K562 (cell line): ENCODE data around the gene PTGES3L. TPM values are rescaled to one million over a fixed set of nuclear protein-coding genes. Genes with fewer than 3 reads are reported as not detected.
"Not testable (repeated sequence)": the region's sequence is repeated elsewhere in the genome, so short reads cannot be mapped to it uniquely, and the experiment has no call there.

Experiments used
- ATAC-seq: fragments of 200-7000 bp; cut with Tn5 transposase; 3 replicates; pipeline ENCODE4 v1.9.1; 2020; ENCODE audit warnings: moderate library complexity
- BruUV-seq: library from RNA; stranded (reverse); fragments of 400-500 nt; replicated peaks from 2 replicates; lab custom pipeline; 2021; lab: Mats Ljungman, UMichigan
- CTCF ChIA-PET: fragments of 300-600 bp; formaldehyde crosslinking; extraction: SDS; loops from one replicate; lab custom pipeline; 2021; ENCODE audit warnings: low intra/inter-chr PET ratio; lab: Yijun Ruan, JAX
- POLR2A ChIA-PET: fragments of 300-600, 350-650 bp; sonication (Branson Sonifier 250); formaldehyde crosslinking; extraction: SDS; loops from one replicate; lab custom pipeline; 2021; ENCODE audit warnings: antibody characterized with exemption, inconsistent platforms; lab: Yijun Ruan, JAX
- DNase-seq, 4 experiments: peaks; one replicate each; pipeline versions ENCODE4 v3.0.0 to v3.0.0-alpha.2; 2011 to 2018; ENCODE audit warnings: low spot score in 3 of 4, mixed read lengths in 3 of 4; ENCODE audit errors: extremely low read depth in 1 of 4
- FAIRE-seq: peaks from 2 replicates; lab custom pipeline; 2011; peaks lifted over from hg19 to GRCh38; lab: Jason Lieb, UNC
- H2AFZ ChIP-seq: 2 replicates; pipeline ENCODE4 v1.6.0; 2011; ENCODE audit warnings: low read depth, low read length, control low read depth, inconsistent platforms
- H3K27ac ChIP-seq: fragments of 200-600 bp; 3 replicates; pipeline ENCODE4 v1.8.0; 2011; ENCODE audit warnings: low read depth, mild to moderate bottlenecking, control low read depth, inconsistent platforms, low read length, moderate library complexity, mixed read lengths; ENCODE audit errors: extremely low read depth
- H3K27me3 ChIP-seq, 2 experiments: fragments of 300-600 bp in 1 of 2; 2 replicates in 1 of 2; 3 replicates in 1 of 2; pipeline versions ENCODE4 v1.6.0 to v1.8.0; 2011; ENCODE audit warnings: inconsistent platforms in 2 of 2, low read length in 2 of 2, mild to moderate bottlenecking in 1 of 2, mixed read lengths in 1 of 2, moderate library complexity in 1 of 2; ENCODE audit not compliant: control insufficient read depth in 2 of 2, insufficient read depth in 2 of 2
- H3K36me3 ChIP-seq: fragments of 300-600 bp; 3 replicates; pipeline ENCODE4 v1.8.0; 2011; ENCODE audit warnings: mild to moderate bottlenecking, low read length, inconsistent platforms; ENCODE audit not compliant: control insufficient read depth, insufficient read depth
- H3K4me1 ChIP-seq, 2 experiments: fragments of 200-600 bp in 1 of 2; replicated peaks in 1 of 2; 2 replicates in 1 of 2; 3 replicates in 1 of 2; pipeline versions ENCODE4 v1.5.1 to v1.8.0; 2011; ENCODE audit warnings: inconsistent platforms in 2 of 2, low read length in 2 of 2, mild to moderate bottlenecking in 1 of 2, mixed read lengths in 1 of 2, moderate library complexity in 1 of 2; ENCODE audit not compliant: control insufficient read depth in 2 of 2, insufficient read depth in 2 of 2
- H3K4me2 ChIP-seq: 2 replicates; pipeline ENCODE4 v1.6.1; 2011; ENCODE audit warnings: low read length, control low read depth, inconsistent platforms, mixed read lengths; ENCODE audit not compliant: insufficient read depth
- H3K4me3 ChIP-seq: fragments of 200-600 bp; sonication (generic), shearing (Covaris generic); 2 replicates; pipeline ENCODE4 v1.5.1; 2016; ENCODE audit warnings: control low read depth, inconsistent platforms
- H3K79me2 ChIP-seq: fragments of 200-600 bp; 3 replicates; pipeline ENCODE4 v1.8.0; 2011; ENCODE audit warnings: low read length, inconsistent platforms; ENCODE audit not compliant: control insufficient read depth, insufficient read depth
- H3K9ac ChIP-seq, 2 experiments: 2 replicates each; pipeline versions ENCODE4 v1.6.0 to v1.6.1; 2011; ENCODE audit warnings: low read depth in 2 of 2, low read length in 2 of 2, control low read depth in 1 of 2, inconsistent platforms in 1 of 2, mild to moderate bottlenecking in 1 of 2, mixed read lengths in 1 of 2; ENCODE audit not compliant: insufficient read depth in 1 of 2
- H3K9me1 ChIP-seq: one replicate; pipeline ENCODE4 v1.6.0; 2011; ENCODE audit warnings: inconsistent platforms, mild to moderate bottlenecking, low read length, moderate library complexity; ENCODE audit not compliant: control insufficient read depth, insufficient read depth
- H3K9me3 ChIP-seq: replicated peaks from 2 replicates; pipeline ENCODE4 v1.5.1; 2011; ENCODE audit warnings: low read depth, low read length, inconsistent platforms; ENCODE audit not compliant: control insufficient read depth, insufficient read depth
- H4K20me1 ChIP-seq: replicated peaks from 2 replicates; pipeline ENCODE4 v1.6.1; 2011; ENCODE audit warnings: low read length, inconsistent platforms, mixed read lengths; ENCODE audit not compliant: control insufficient read depth, insufficient read depth
- CEBPB ChIP-seq: fragments of 450-650 bp; IDR thresholded peaks from 2 replicates; pipeline ENCODE4 v1.6.1; 2016; ENCODE audit warnings: missing genetic modification characterization, missing compliant biosample characterization
- ELF4 ChIP-seq: fragments of 450-650 bp; formaldehyde crosslinking; IDR thresholded peaks from 2 replicates; pipeline ENCODE4 v1.4.0; 2022; ENCODE audit warnings: missing genetic modification characterization
- KDM4B ChIP-seq, 2 experiments: fragments of 450-650 bp in 1 of 2; sonication (generic) in 1 of 2; IDR thresholded peaks; 2 replicates each; pipeline ENCODE4 v1.6.1; 2016 to 2017; ENCODE audit warnings: borderline replicate concordance in 2 of 2, antibody characterized with exemption in 1 of 2, low read depth in 1 of 2, mild to moderate bottlenecking in 1 of 2
- RCOR1 ChIP-seq, 2 experiments: IDR thresholded peaks; 2 replicates each; pipeline ENCODE4 v1.6.1; 2012; ENCODE audit warnings: low read depth in 2 of 2, low read length in 2 of 2, borderline replicate concordance in 1 of 2, improper control_type of control experiment in 1 of 2
- RNF2 ChIP-seq: sonication (generic); IDR thresholded peaks from 2 replicates; pipeline ENCODE4 v1.6.1; 2016
- U2AF2 ChIP-seq: fragments of 200-400 bp; formaldehyde crosslinking; optimal IDR thresholded peaks from 2 replicates; pipeline ENCODE3; 2017; ENCODE audit warnings: low read depth, mild to moderate bottlenecking, low read length
- ZFP36 ChIP-seq: fragments of 150-350 bp; IDR thresholded peaks from 2 replicates; pipeline ENCODE4 v1.6.1; 2018; ENCODE audit warnings: low read length, low read depth; ENCODE audit not compliant: partially characterized antibody
- ZNF124 ChIP-seq: sonication (generic); formaldehyde crosslinking; IDR thresholded peaks from 2 replicates; pipeline ENCODE4 v1.8.1; 2022; ENCODE audit warnings: missing genetic modification reagents
- ZNF445 ChIP-seq: fragments of 250-450 bp; sonication (Bioruptor Pico); IDR thresholded peaks from 2 replicates; pipeline ENCODE4 v1.4.0; 2020; ENCODE audit warnings: low read depth, mild to moderate bottlenecking, moderate library complexity
- WGBS: fragments of 100-300 bp; shearing (Covaris generic); methylation state at CpG from one replicate; pipeline ENCODE4 v1.1.6; 2016; ENCODE audit warnings: low coverage, mixed read lengths; ENCODE audit not compliant: insufficient coverage; ENCODE audit errors: missing lambda C conversion rate; 5-methylcytosine and 5-hydroxymethylcytosine counted together
- in situ Hi-C: fragments of 300-500 bp; cut with MboI; formaldehyde crosslinking; loops from 4 replicates; pipeline ENCODE4 v1.15.0; 2018; ENCODE audit warnings: inconsistent platforms, mixed read lengths
- intact Hi-C: fragments of 100-400 bp; cut with micrococcal nuclease; formaldehyde crosslinking; loops from 2 replicates; pipeline ENCODE4 v1.14.2; 2022
- polyA plus RNA-seq, 8 experiments: library from polyadenylated mRNA; depleted of rRNA in 4 of 8; stranded (reverse) in 5 of 8; unstranded in 3 of 8; fragments of >200 nt; fragmentation: Nextera tagmentation in 2 of 8; fragmentation: Illumina TruSeq in 1 of 8; extraction: Ambion mirVana in 2 of 8; extraction: Trizol in 1 of 8; gene quantifications; 2 replicates each; pipeline versions ENCODE4 v1.2.1 to v1.2.3, GENCODE V29; 2011 to 2014; ENCODE audit warnings: inconsistent platforms in 1 of 8, missing spikeins in 1 of 8
- total RNA-seq, 7 experiments: library from RNA; depleted of rRNA in 6 of 7; stranded (reverse); fragments of >200 nt in 6 of 7; fragmentation: Illumina TruSeq in 2 of 7; extraction: Trizol in 2 of 7; gene quantifications; 2 replicates each; pipeline versions ENCODE4 v1.2.1 to v1.2.3, GENCODE V29; 2011 to 2021; ENCODE audit warnings: low replicate concordance in 1 of 7
- TF ChIP-seq, protein P1 (sequence below), 2 experiments: fragments of 450-650 bp in 1 of 2; sonication (generic) in 1 of 2; formaldehyde crosslinking in 1 of 2; IDR thresholded peaks in 1 of 2; conservative IDR thresholded peaks in 1 of 2; 2 replicates each; pipeline versions ENCODE4 v1.6.1 to v1.8.1; 2016 to 2023; ENCODE audit warnings: mild to moderate bottlenecking in 2 of 2, moderate library complexity in 2 of 2, inconsistent platforms in 1 of 2, missing genetic modification reagents in 1 of 2
- TF ChIP-seq, protein P2 (sequence below): IDR thresholded peaks from 2 replicates; pipeline ENCODE4 v1.6.1; 2016; ENCODE audit warnings: missing genetic modification characterization, missing compliant biosample characterization

Gene PTGES3L
- total and polyA plus RNA-seq, 9 of the 15 experiments (the other 6 are each of a cell fraction or from before 2014, with no cell fraction given) = 6.0 to 16.0 (median 9.6) TPM

DNA sequence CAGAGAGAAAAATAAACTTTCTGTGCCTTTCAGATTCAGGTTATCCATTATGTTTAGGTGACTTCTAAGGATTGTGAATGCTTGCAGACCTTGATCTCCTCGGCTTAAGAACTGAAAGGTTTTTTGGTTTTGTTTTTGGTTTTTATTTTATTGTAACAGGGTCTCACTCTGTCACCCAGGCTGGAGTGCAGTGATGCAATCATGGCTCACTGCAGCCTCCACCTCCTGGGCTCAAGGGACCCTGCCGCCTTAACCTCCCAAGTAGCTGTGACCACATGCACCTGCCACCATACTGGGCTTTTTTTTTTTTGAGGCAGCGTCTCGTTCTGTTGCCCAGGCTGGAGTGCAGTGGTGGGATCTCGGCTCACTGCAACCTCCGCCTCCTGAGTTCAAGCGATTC lies 56.4 kb downstream of the PTGES3L start:
- H2AFZ ChIP-seq, BruUV-seq, H3K4me2 ChIP-seq, H3K36me3 ChIP-seq, H3K27ac ChIP-seq, CTCF ChIA-PET, H4K20me1 ChIP-seq, ATAC-seq, FAIRE-seq, H3K27me3 ChIP-seq, H3K9me3 ChIP-seq, H3K79me2 ChIP-seq, H3K9ac ChIP-seq, H3K4me1 ChIP-seq, DNase-seq, H3K9me1 ChIP-seq, H3K4me3 ChIP-seq: not testable (repeated sequence)
- 55% methylated on average over 5 of the region's 7 CpGs for WGBS
- TF ChIP-seq, protein P1, sequence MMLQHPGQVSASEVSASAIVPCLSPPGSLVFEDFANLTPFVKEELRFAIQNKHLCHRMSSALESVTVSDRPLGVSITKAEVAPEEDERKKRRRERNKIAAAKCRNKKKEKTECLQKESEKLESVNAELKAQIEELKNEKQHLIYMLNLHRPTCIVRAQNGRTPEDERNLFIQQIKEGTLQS (IDR thresholded peaks at IDR 0.05) = peak; percentile 53
- TF ChIP-seq, protein P1 (CRISPR knock-in tag; conservative IDR thresholded peaks at IDR 0.05) = not testable (repeated sequence)
- 0 out of 2 replicates have a peak, but pooled peaks have one; percentile 22 for TF ChIP-seq CEBPB (tag)
- in situ Hi-C loops (loop anchor here (10.0 kb wide), 1 partner anchor 339 kb away; no protein-coding TSS in a partner anchor), intact Hi-C loops (loop anchor here (5.0 kb wide), 1 partner anchor 41 kb away; no protein-coding TSS in a partner anchor)
- POLR2A ChIA-PET = interaction anchor here (0.6 to 1.0 kb wide), 2 partner anchors 10 to 497 kb away, joined by 3 to 6 read pairs; no protein-coding TSS in a partner anchor

DNA sequence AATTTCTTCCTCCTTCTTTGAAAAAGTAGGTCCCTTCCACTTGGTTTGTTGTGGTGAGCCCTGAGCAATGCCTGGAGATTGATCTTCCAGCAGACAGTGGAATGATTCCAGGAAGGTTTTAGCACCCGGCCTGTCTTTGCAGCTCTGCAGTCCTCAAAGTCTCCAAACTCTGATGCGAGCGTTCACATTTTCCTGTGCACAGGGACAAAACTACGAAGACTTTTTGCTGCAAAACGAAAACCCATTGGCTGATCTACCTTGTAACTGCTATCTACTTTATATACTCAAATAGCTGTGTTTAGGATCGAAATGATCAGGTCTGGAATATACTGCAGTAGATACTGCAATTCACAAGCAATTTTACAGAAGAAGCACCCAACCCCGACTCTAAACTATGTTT lies 57.6 kb downstream of the PTGES3L start:
- ChIA-PET POLR2A (interaction anchor here (0.5 to 0.7 kb wide), 2 partner anchors 69 to 445 kb away, joined by 3 read pairs; no protein-coding TSS in a partner anchor), CTCF (no interaction called here)
- no peaks in the 10 kb centered on the region for H3K36me3 ChIP-seq
- no peaks in the 10 kb centered on the region for H3K9me1 ChIP-seq
- H3K4me3 ChIP-seq = no peak overlapping the region
- DNase-seq = no peak
- no peaks in the 10 kb centered on the region for H3K27me3 ChIP-seq
- no peaks in the 10 kb centered on the region for H3K79me2 ChIP-seq
- H2AFZ ChIP-seq = peak overlapping the region; percentile 37
- no peak overlapping the region for H3K9ac ChIP-seq
- H3K9me3 ChIP-seq = no peaks in the 10 kb centered on the region
- no peak overlapping the region for H3K4me2 ChIP-seq
- intact Hi-C loops (loop anchor here (5.0 kb wide), 1 partner anchor 40 kb away; no protein-coding TSS in a partner anchor), in situ Hi-C loops (loop anchor here (10.0 kb wide), 1 partner anchor 337 kb away; no protein-coding TSS in a partner anchor)
- ATAC-seq = no peak
- no peaks in the 10 kb centered on the region for H4K20me1 ChIP-seq
- H3K27ac ChIP-seq = no peak overlapping the region
- no peak for FAIRE-seq
- H3K4me1 ChIP-seq = no peaks in the 10 kb centered on the region; a peak in 1 of 5 replicates
- no TSS peak for BruUV-seq
- WGBS = 32% methylated on average over 7 of the region's 7 CpGs
- TF ChIP-seq ZFP36 (peak; percentile 9), U2AF2 (no peak), KDM4B (IDR thresholded peaks at IDR 0.05; ENCODE audit: borderline replicate concordance in 2 of 2, low read depth in 1 of 2) (no peak), RNF2 (0 out of 2 replicates have a peak, but pooled peaks have one; percentile 12), ZNF124 (CRISPR knock-in tag) (no peak), ZNF445 (CRISPR knock-in tag) (no peak), ELF4 (CRISPR knock-in tag) (no peak), RCOR1 (IDR thresholded peaks at IDR 0.05; ENCODE audit: borderline replicate concordance in 1 of 2, low read depth in 2 of 2, low read length in 2 of 2) (no peak)
- TF ChIP-seq, protein P2, sequence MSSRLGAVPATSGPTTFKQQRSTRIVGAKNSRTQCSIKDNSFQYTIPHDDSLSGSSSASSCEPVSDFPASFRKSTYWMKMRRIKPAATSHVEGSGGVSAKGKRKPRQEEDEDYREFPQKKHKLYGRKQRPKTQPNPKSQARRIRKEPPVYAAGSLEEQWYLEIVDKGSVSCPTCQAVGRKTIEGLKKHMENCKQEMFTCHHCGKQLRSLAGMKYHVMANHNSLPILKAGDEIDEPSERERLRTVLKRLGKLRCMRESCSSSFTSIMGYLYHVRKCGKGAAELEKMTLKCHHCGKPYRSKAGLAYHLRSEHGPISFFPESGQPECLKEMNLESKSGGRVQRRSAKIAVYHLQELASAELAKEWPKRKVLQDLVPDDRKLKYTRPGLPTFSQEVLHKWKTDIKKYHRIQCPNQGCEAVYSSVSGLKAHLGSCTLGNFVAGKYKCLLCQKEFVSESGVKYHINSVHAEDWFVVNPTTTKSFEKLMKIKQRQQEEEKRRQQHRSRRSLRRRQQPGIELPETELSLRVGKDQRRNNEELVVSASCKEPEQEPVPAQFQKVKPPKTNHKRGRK = no peak
